ENCODE measurements around the gene CTNNA3. TPM values are rescaled to one million over a fixed set of nuclear protein-coding genes. Genes with fewer than 3 reads are reported as not detected.

Gene CTNNA3
- total and polyA plus RNA-seq, 7 donors: under 0.01 to 4.6 (median 2.4) TPM; not detected in 1

DNA sequence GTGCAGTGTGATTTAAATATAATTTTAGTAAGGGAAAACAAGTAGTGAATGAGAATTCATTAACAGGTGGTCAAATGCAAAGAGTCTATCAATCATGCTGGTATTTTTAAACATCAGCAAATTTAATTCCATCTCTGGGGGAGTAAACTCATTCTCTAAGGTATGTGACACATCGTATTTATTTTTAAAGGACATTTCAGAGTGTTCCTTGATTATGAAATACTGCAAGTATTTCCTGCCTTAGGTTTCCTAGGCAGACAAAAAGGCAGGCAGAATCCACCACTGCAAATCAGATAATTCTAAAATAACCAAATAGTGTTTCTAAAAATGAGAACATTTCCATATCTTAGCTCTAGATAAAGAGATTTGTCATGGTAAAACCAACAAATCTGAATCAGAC lies 576.3 kb downstream of the CTNNA3 start:
- Histone ChIP-seq H3K27me3 (no peaks in the 10 kb centered on the region), H3K4me1 (no peaks in the 10 kb centered on the region), H3K36me3 (no peaks in the 10 kb centered on the region), H3K27ac (no peak overlapping the region), H3K4me3 (no peak overlapping the region), H3K9me3 (no peaks in the 10 kb centered on the region)
- no peak for DNase-seq
- WGBS, 2 donors: 66 to 73% methylated on average over 1 of the region's 1 CpG
- TF ChIP-seq POLR2AphosphoS5 (IDR thresholded peaks at IDR 0.05): no peak
- no peak for TF ChIP-seq EP300 (IDR thresholded peaks at IDR 0.05)
- TF ChIP-seq POLR2A (IDR thresholded peaks at IDR 0.05): no peak
- TF ChIP-seq, protein P1, sequence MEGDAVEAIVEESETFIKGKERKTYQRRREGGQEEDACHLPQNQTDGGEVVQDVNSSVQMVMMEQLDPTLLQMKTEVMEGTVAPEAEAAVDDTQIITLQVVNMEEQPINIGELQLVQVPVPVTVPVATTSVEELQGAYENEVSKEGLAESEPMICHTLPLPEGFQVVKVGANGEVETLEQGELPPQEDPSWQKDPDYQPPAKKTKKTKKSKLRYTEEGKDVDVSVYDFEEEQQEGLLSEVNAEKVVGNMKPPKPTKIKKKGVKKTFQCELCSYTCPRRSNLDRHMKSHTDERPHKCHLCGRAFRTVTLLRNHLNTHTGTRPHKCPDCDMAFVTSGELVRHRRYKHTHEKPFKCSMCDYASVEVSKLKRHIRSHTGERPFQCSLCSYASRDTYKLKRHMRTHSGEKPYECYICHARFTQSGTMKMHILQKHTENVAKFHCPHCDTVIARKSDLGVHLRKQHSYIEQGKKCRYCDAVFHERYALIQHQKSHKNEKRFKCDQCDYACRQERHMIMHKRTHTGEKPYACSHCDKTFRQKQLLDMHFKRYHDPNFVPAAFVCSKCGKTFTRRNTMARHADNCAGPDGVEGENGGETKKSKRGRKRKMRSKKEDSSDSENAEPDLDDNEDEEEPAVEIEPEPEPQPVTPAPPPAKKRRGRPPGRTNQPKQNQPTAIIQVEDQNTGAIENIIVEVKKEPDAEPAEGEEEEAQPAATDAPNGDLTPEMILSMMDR (IDR thresholded peaks at IDR 0.05): no peak
- intact Hi-C loops (cut with DNase I): no loop called here

- Histone ChIP-seq H3K36me3 (no peaks in the 10 kb centered on the region), H3K9me3 (no peaks in the 10 kb centered on the region), H3K27me3 (no peaks in the 10 kb centered on the region), H3K4me3 (no peak overlapping the region), H3K27ac (no peak overlapping the region), H3K4me1 (no peaks in the 10 kb centered on the region)
- no peak for TF ChIP-seq POLR2A (IDR thresholded peaks at IDR 0.05)
- TF ChIP-seq POLR2AphosphoS5 (IDR thresholded peaks at IDR 0.05): no peak
- TF ChIP-seq, protein P1 (IDR thresholded peaks at IDR 0.05): no peak
- TF ChIP-seq EP300 (IDR thresholded peaks at IDR 0.05): no peak
- intact Hi-C loops (cut with DNase I): no loop called here
- 32 to 42% methylated on average over 1 of the region's 1 CpG for WGBS, 2 donors
- DNase-seq: no peak
Measured at GRCh38 chr10:67115972-67116371, 580.0 kb downstream of the CTNNA3 start.

- TF ChIP-seq POLR2A (IDR thresholded peaks at IDR 0.05) (no peak), POLR2AphosphoS5 (IDR thresholded peaks at IDR 0.05) (no peak), EP300 (IDR thresholded peaks at IDR 0.05) (no peak)
- TF ChIP-seq, protein P1 (IDR thresholded peaks at IDR 0.05): no peak
- 22 to 69% methylated on average over 2 of the region's 2 CpGs for WGBS, 2 donors
- Histone ChIP-seq H3K4me3 (no peak overlapping the region), H3K4me1 (no peaks in the 10 kb centered on the region), H3K36me3 (no peaks in the 10 kb centered on the region), H3K9me3 (no peaks in the 10 kb centered on the region), H3K27ac (no peak overlapping the region), H3K27me3 (no peaks in the 10 kb centered on the region)
- DNase-seq: no peak
- intact Hi-C loops (cut with DNase I): no loop called here
Measured at GRCh38 chr10:67114945-67115344, 581.0 kb downstream of the CTNNA3 start.

DNA sequence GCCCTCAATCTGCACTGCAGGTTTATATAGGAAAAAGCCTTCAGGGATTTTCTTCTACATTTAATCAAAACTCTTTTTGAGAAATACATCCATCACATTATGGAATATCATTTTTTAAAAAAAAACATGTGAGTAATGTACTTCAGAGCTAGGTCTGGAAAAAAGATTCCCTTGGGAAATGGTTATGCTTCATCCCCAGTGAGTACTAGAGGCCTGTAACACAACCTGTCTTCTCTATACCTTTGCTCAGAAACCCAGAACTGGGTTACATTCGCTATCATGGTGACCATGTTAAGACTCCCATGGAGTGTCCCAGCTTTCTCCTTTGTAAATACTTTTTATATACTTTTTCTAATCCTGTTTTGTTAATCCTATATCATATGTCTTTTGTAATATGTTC lies 583.2 kb downstream of the CTNNA3 start:
- H3K27me3 ChIP-seq: no peaks in the 10 kb centered on the region
- no peaks in the 10 kb centered on the region for H3K9me3 ChIP-seq
- 86 to 90% methylated on average over 1 of the region's 1 CpG for WGBS, 2 donors
- TF ChIP-seq EP300 (IDR thresholded peaks at IDR 0.05) (no peak), POLR2A (IDR thresholded peaks at IDR 0.05) (no peak), POLR2AphosphoS5 (IDR thresholded peaks at IDR 0.05) (no peak)
- TF ChIP-seq, protein P1 (IDR thresholded peaks at IDR 0.05): no peak
- H3K4me1 ChIP-seq: no peaks in the 10 kb centered on the region
- intact Hi-C loops (cut with DNase I): no loop called here
- H3K4me3 ChIP-seq: no peak overlapping the region
- no peak overlapping the region for H3K27ac ChIP-seq
- DNase-seq: no peak
- H3K36me3 ChIP-seq: no peaks in the 10 kb centered on the region

GRCh38 chr10:67110286-67110685 lies 585.7 kb downstream of the CTNNA3 start:
- Histone ChIP-seq H3K27ac (no peak overlapping the region), H3K4me3 (no peak overlapping the region), H3K36me3 (no peaks in the 10 kb centered on the region), H3K4me1 (no peaks in the 10 kb centered on the region), H3K27me3 (no peaks in the 10 kb centered on the region), H3K9me3 (no peaks in the 10 kb centered on the region)
- DNase-seq: no peak
- intact Hi-C loops (cut with DNase I): no loop called here
- no peak for TF ChIP-seq POLR2A (IDR thresholded peaks at IDR 0.05)
- TF ChIP-seq, protein P1 (IDR thresholded peaks at IDR 0.05): no peak
- TF ChIP-seq EP300 (IDR thresholded peaks at IDR 0.05): no peak
- TF ChIP-seq POLR2AphosphoS5 (IDR thresholded peaks at IDR 0.05): no peak
